Neural cell (in vitro differentiated cells): ENCODE measurements around the gene SP140L. TPM values are rescaled to one million over a fixed set of nuclear protein-coding genes. Genes with fewer than 3 reads are reported as not detected.

ENCODE experiments used
- H2AFZ ChIP-seq: fragments of 200-600, 300-800 bp; sonication (generic), shearing (Covaris generic); 2 replicates; pipeline ENCODE4 v1.6.0; 2014; ENCODE audit warnings: low read depth, mild to moderate bottlenecking, antibody characterized with exemption, low read length, moderate library complexity
- H3F3A ChIP-seq: fragments of 200-600 bp; shearing (Covaris generic); 2 replicates; pipeline ENCODE4 v1.6.1; 2016; ENCODE audit warnings: mild to moderate bottlenecking, moderate library complexity, mixed read lengths, antibody characterized with exemption, low read length; ENCODE audit not compliant: insufficient read depth, poor library complexity, severe bottlenecking
- H3K27ac ChIP-seq: fragments of 200-600, 300-800 bp; sonication (generic), shearing (Covaris generic); 2 replicates; pipeline ENCODE4 v1.5.1; 2014; ENCODE audit warnings: mild to moderate bottlenecking, low read length, moderate library complexity
- H3K27me3 ChIP-seq: fragments of 300-800, 200-600 bp; sonication (generic), shearing (Covaris generic); 2 replicates; pipeline ENCODE4 v1.6.0; 2014; ENCODE audit warnings: mild to moderate bottlenecking, low read depth, low read length, moderate library complexity; ENCODE audit not compliant: insufficient read depth
- H3K36me3 ChIP-seq: fragments of 300-800, 200-600 bp; sonication (generic), shearing (Covaris generic); 2 replicates; pipeline ENCODE4 v1.5.1; 2014; ENCODE audit warnings: mild to moderate bottlenecking, antibody characterized with exemption, low read length, moderate library complexity; ENCODE audit not compliant: insufficient read depth
- H3K4me2 ChIP-seq: fragments of 300-800, 200-600 bp; sonication (generic), shearing (Covaris generic); 2 replicates; pipeline ENCODE4 v1.6.0; 2014; ENCODE audit warnings: mild to moderate bottlenecking, low read length
- H3K4me3 ChIP-seq: fragments of 300-800, 200-600 bp; sonication (generic), shearing (Covaris generic); 2 replicates; pipeline ENCODE4 v1.5.1; 2014; ENCODE audit warnings: mild to moderate bottlenecking, low read length, moderate library complexity
- H3K79me2 ChIP-seq: fragments of 200-600 bp; shearing (Covaris generic); replicated peaks from 2 replicates; pipeline ENCODE4 v1.6.0; 2014; ENCODE audit warnings: mild to moderate bottlenecking, low read length, moderate library complexity; ENCODE audit not compliant: insufficient read depth
- H3K9ac ChIP-seq: fragments of 300-800, 200-600 bp; sonication (generic), shearing (Covaris generic); 2 replicates; pipeline ENCODE4 v1.6.1; 2016; ENCODE audit warnings: mild to moderate bottlenecking, low read length, mixed read lengths
- H3K9me2 ChIP-seq: fragments of 200-600 bp; shearing (Covaris generic); 2 replicates; pipeline ENCODE4 v1.6.1; 2016; ENCODE audit warnings: mild to moderate bottlenecking, low read length, mixed read lengths; ENCODE audit not compliant: insufficient read depth
- H3K9me3 ChIP-seq: fragments of 200-600, 300-800 bp; sonication (generic), shearing (Covaris generic); 2 replicates; pipeline ENCODE4 v1.6.1; 2016; ENCODE audit warnings: mild to moderate bottlenecking, mixed run types, low read length, moderate library complexity, mixed read lengths
- H4K20me1 ChIP-seq: fragments of 200-600 bp; shearing (Covaris generic); 2 replicates; pipeline ENCODE4 v1.6.1; 2016; ENCODE audit warnings: mild to moderate bottlenecking, mixed run types; ENCODE audit not compliant: insufficient read depth
- CTCF ChIP-seq: fragments of 450-650 bp; IDR thresholded peaks from 2 replicates; pipeline ENCODE4 v1.5.1; 2014; ENCODE audit warnings: antibody characterized with exemption, mild to moderate bottlenecking, moderate library complexity; ENCODE audit not compliant: poor library complexity, severe bottlenecking
- EP300 ChIP-seq: fragments of 450-650 bp; conservative IDR thresholded peaks from 2 replicates; pipeline ENCODE4 v1.6.1; 2014; ENCODE audit warnings: antibody characterized with exemption, mild to moderate bottlenecking, moderate library complexity; ENCODE audit not compliant: poor library complexity, severe bottlenecking
- EZH2 ChIP-seq: fragments of 200-600, 300-800 bp; shearing (Covaris generic), sonication (generic); IDR thresholded peaks from 2 replicates; pipeline ENCODE4 v1.6.1; 2014; ENCODE audit warnings: antibody characterized with exemption, low read length, borderline replicate concordance, mild to moderate bottlenecking; ENCODE audit not compliant: insufficient read depth, poor library complexity, severe bottlenecking
- MXI1 ChIP-seq: fragments of 450-650 bp; conservative IDR thresholded peaks from 2 replicates; pipeline ENCODE4 v1.6.1; 2014; ENCODE audit warnings: antibody characterized with exemption, mild to moderate bottlenecking; ENCODE audit not compliant: poor library complexity, severe bottlenecking
- POLR2AphosphoS5 ChIP-seq: IDR thresholded peaks from 2 replicates; pipeline ENCODE4 v1.6.1; 2012
- RAD21 ChIP-seq: fragments of 450-650 bp; conservative IDR thresholded peaks from 2 replicates; pipeline ENCODE4 v1.6.1; 2014; ENCODE audit warnings: antibody characterized with exemption, mild to moderate bottlenecking, moderate library complexity
- REST ChIP-seq: IDR thresholded peaks from 2 replicates; pipeline ENCODE4 v1.6.1; 2012; ENCODE audit warnings: borderline replicate concordance
- SMC3 ChIP-seq: fragments of 450-650 bp; conservative IDR thresholded peaks from 2 replicates; pipeline ENCODE4 v1.6.1; 2014; ENCODE audit warnings: antibody characterized with exemption, mild to moderate bottlenecking, moderate library complexity; ENCODE audit not compliant: poor library complexity
- TAF1 ChIP-seq: IDR thresholded peaks from 2 replicates; pipeline ENCODE4 v1.6.1; 2012; ENCODE audit warnings: low read depth
- polyA plus RNA-seq: library from polyadenylated mRNA; depleted of rRNA; stranded (reverse); fragments of >200 nt; gene quantifications from 2 replicates; pipeline ENCODE4 v1.2.3, GENCODE V29; 2014

The SP140L gene
- polyA plus RNA-seq, 1 donor from 2014 or later: not detected

- Histone ChIP-seq H3K9ac (no peak overlapping the region), H3K4me3 (no peak overlapping the region), H3K9me2 (no peaks in the 10 kb centered on the region), H3K27me3 (no peaks in the 10 kb centered on the region), H3F3A (no peaks in the 10 kb centered on the region), H3K27ac (no peak overlapping the region), H3K36me3 (no peaks in the 10 kb centered on the region), H3K9me3 (no peaks in the 10 kb centered on the region), H3K4me2 (no peak overlapping the region), H3K79me2 (no peaks in the 10 kb centered on the region), H2AFZ (no peak overlapping the region), H4K20me1 (no peaks in the 10 kb centered on the region)
- TF ChIP-seq TAF1 (no peak), SMC3 (no peak), EZH2 (no peak), RAD21 (no peak), EP300 (no peak), MXI1 (no peak), REST (no peak), POLR2AphosphoS5 (no peak), CTCF (no peak)
Measured at GRCh38 chr2:230422149-230422548, 95.2 kb downstream of the SP140L start.

DNA sequence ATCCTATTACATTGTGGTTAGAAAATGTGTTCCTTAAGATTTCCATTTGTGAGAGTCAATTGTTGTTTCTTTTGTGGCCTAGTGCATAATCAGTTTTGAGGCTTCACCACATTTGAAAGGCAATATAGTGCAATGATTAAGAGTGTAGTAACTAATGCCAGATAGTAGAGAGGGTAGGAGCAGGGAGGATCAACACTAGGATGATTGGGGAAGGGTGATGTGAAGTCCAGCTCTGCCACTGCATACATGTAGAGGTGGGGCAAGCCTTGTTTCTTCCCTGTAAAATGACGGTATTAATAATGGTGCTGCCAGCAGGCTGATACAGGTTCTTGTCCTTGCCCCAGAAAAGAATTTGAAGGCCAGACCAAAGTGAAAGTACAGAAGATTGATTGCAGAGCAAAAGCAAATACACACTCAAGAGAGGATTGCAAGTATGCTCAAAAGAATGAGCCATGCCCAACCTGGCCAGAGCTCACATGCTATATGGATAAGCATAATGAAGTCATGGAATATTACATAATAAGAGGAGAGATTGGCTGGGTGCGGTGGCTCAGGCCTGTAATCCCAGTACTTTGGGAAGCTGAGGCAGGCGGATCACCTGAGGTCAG, 97.0 kb downstream of the SP140L start:
- no peak overlapping the region for H3K4me2 ChIP-seq
- no peaks in the 10 kb centered on the region for H4K20me1 ChIP-seq
- no peaks in the 10 kb centered on the region for H3K79me2 ChIP-seq
- no peaks in the 10 kb centered on the region for H3F3A ChIP-seq
- no peak overlapping the region for H3K9ac ChIP-seq
- H3K27me3 ChIP-seq: no peaks in the 10 kb centered on the region
- no peaks in the 10 kb centered on the region for H3K36me3 ChIP-seq
- no peak for TF ChIP-seq EP300
- no peak for TF ChIP-seq EZH2
- TF ChIP-seq POLR2AphosphoS5: no peak
- TF ChIP-seq TAF1: no peak
- no peak for TF ChIP-seq SMC3
- TF ChIP-seq REST: no peak
- no peak for TF ChIP-seq CTCF
- no peak overlapping the region for H2AFZ ChIP-seq
- H3K9me2 ChIP-seq: no peaks in the 10 kb centered on the region
- H3K9me3 ChIP-seq: no peaks in the 10 kb centered on the region
- no peak overlapping the region for H3K27ac ChIP-seq
- no peak overlapping the region for H3K4me3 ChIP-seq
